GM12872 (cell line): ENCODE measurements around the gene GPC5.

Experiments
- TF ChIP-seq, protein P1 (sequence below): IDR thresholded peaks from 3 replicates; pipeline ENCODE4 v1.5.1; 2011; ENCODE audit warnings: low read depth, mild to moderate bottlenecking, low read length, moderate library complexity; ENCODE audit not compliant: insufficient read depth

GPC5 gene

GRCh38 chr13:91708558-91708957 lies 310.1 kb downstream of the GPC5 start:
- TF ChIP-seq, protein P1, sequence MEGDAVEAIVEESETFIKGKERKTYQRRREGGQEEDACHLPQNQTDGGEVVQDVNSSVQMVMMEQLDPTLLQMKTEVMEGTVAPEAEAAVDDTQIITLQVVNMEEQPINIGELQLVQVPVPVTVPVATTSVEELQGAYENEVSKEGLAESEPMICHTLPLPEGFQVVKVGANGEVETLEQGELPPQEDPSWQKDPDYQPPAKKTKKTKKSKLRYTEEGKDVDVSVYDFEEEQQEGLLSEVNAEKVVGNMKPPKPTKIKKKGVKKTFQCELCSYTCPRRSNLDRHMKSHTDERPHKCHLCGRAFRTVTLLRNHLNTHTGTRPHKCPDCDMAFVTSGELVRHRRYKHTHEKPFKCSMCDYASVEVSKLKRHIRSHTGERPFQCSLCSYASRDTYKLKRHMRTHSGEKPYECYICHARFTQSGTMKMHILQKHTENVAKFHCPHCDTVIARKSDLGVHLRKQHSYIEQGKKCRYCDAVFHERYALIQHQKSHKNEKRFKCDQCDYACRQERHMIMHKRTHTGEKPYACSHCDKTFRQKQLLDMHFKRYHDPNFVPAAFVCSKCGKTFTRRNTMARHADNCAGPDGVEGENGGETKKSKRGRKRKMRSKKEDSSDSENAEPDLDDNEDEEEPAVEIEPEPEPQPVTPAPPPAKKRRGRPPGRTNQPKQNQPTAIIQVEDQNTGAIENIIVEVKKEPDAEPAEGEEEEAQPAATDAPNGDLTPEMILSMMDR: no peak

DNA sequence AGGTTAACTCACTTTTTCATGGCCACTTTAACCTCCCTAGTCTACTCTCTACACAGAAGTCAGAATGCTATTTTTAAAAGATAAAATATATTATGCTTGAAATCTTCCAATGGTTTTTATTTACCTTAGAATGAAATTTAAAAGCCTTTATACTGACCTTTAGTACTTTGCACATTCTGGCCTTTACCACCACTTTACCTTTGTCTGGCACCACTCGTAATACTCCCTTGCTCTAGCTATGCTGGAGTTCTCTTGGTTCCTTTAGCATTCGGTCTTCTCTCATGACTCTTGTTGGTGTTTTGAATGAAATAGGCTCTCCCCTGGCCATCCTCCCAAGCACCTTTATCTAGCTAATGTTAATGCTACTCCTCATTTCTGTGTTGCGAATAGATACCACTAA lies 310.8 kb downstream of the GPC5 start:
- TF ChIP-seq, protein P1: no peak

DNA sequence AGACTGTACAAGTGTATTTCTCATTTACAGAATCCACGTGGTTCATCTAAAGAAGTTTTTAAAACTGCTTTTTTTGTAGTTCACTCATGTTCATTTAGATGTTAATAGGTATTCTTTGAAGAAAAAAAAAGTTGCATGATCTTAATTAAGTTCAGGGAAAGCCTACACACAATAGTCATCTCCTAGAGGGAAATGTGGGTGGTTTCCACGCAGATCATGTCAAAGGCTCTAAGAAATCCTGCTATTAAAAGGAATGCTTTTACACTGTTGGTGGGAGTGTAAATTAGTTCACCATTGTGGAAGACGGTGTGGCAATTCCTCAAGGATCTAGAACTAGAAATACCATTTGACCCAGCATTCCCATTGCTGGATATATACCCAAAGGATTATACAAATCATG lies 312.3 kb downstream of the GPC5 start:
- TF ChIP-seq, protein P1: no peak

- TF ChIP-seq, protein P1: no peak
Observed at GRCh38 chr13:91714855-91715254, 316.4 kb downstream of the GPC5 start.

DNA sequence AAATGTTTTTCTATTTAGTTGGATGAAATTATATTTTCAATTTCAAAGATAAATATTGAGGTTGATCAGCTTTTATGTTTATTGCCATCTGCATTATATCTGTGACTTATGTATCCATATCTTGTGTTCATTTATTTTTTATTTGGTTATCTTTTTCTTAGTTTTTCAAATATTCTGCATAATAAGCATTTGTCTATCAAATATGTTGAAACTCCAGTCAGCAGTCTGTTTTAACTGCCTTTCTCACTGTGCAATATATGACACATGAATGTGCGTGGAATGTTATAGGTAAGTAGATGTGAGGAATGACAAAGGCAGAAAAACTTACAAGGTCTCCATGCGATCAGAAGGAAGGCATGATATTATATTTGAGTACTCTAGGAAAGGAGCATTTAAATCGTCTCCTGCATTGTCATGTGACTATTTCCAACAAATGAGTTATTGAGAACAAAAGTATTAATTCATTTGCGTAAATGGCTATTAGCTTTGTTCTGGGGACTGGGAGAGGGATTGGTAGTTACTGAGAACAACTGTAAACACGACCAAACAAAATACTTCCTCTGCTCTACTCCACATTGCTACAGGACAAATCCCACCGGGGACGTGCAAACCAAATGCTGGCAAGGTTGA lies 318.1 kb downstream of the GPC5 start:
- TF ChIP-seq, protein P1: no peak

GRCh38 chr13:91719033-91719432 lies 320.6 kb downstream of the GPC5 start:
- TF ChIP-seq, protein P1: no peak

- TF ChIP-seq, protein P1: no peak
Observed at GRCh38 chr13:91721413-91721812, 323.0 kb downstream of the GPC5 start.
